Parathyroid adenoma (tissue), 2 donors: ENCODE measurements around the gene RPL29.

Experiments used
- H2AFZ ChIP-seq: fragments of 300-600 bp; sonication (generic); one replicate; pipeline ENCODE4 v1.7.0; 2017; ENCODE audit warnings: antibody characterized with exemption, mild to moderate bottlenecking
- H3K27ac ChIP-seq: fragments of 300-600 bp; sonication (generic); one replicate; pipeline ENCODE4 v1.7.0; 2017
- H3K27me3 ChIP-seq: fragments of 300-600 bp; sonication (generic); one replicate; pipeline ENCODE4 v1.7.0; 2017; ENCODE audit warnings: low read length; ENCODE audit not compliant: control insufficient read depth, insufficient read depth
- H3K36me3 ChIP-seq: fragments of 300-600 bp; sonication (generic); one replicate; pipeline ENCODE4 v1.7.0; 2017; ENCODE audit warnings: low read length; ENCODE audit not compliant: control insufficient read depth, insufficient read depth
- H3K4me1 ChIP-seq: fragments of 300-600 bp; sonication (generic); one replicate; pipeline ENCODE4 v1.7.0; 2017; ENCODE audit warnings: control low read depth
- H3K4me2 ChIP-seq: fragments of 300-600 bp; sonication (generic); one replicate; pipeline ENCODE4 v1.7.0; 2017; ENCODE audit warnings: low read length
- H3K4me3 ChIP-seq: fragments of 300-600 bp; sonication (generic); one replicate; pipeline ENCODE4 v1.7.0; 2017; ENCODE audit warnings: low read depth, low read length
- H3K79me2 ChIP-seq: fragments of 300-600 bp; sonication (generic); one replicate; pipeline ENCODE4 v1.7.0; 2017; ENCODE audit warnings: control low read depth
- H3K9ac ChIP-seq: fragments of 300-600 bp; sonication (generic); one replicate; pipeline ENCODE4 v1.7.0; 2017; ENCODE audit warnings: mild to moderate bottlenecking
- H3K9me3 ChIP-seq: fragments of 300-600 bp; sonication (generic); one replicate; pipeline ENCODE4 v1.7.0; 2017; ENCODE audit warnings: low read length; ENCODE audit not compliant: control insufficient read depth
- CTCF ChIP-seq: fragments of 300-600 bp; sonication (generic); IDR thresholded peaks from one replicate; pipeline ENCODE4 v1.7.0; 2017; ENCODE audit warnings: antibody characterized with exemption, mild to moderate bottlenecking
- donor health status: primary hyperparathyroidism.

The RPL29 gene

GRCh38 chr3:51948016-51948580, 47.6 kb downstream of the RPL29 start:
- no peak overlapping the region for H3K27ac ChIP-seq

GRCh38 chr3:51947215-51947900, 48.3 kb downstream of the RPL29 start:
- Histone ChIP-seq H2AFZ (no peak overlapping the region), H3K27me3 (no peaks in the 10 kb centered on the region), H3K9ac (no peak overlapping the region), H3K79me2 (no peaks in the 10 kb centered on the region), H3K4me3 (no peak overlapping the region), H3K4me1 (peaks cover 12% of the 10 kb centered on the region), H3K4me2 (no peak overlapping the region), H3K9me3 (no peaks in the 10 kb centered on the region), H3K27ac (no peak overlapping the region), H3K36me3 (no peaks in the 10 kb centered on the region)
- no peak for TF ChIP-seq CTCF

More at GRCh38 chr3:51948016-51948580, 47.6 kb downstream of the RPL29 start:
- H3K4me1 ChIP-seq: peaks cover 6% of the 10 kb centered on the region
- no peaks in the 10 kb centered on the region for H3K79me2 ChIP-seq
- H3K27me3 ChIP-seq: no peaks in the 10 kb centered on the region
- no peak for TF ChIP-seq CTCF
- H3K4me3 ChIP-seq: no peak overlapping the region
- no peak overlapping the region for H3K9ac ChIP-seq
- H3K4me2 ChIP-seq: no peak overlapping the region
- H3K36me3 ChIP-seq: no peaks in the 10 kb centered on the region
- H3K9me3 ChIP-seq: no peaks in the 10 kb centered on the region
- H2AFZ ChIP-seq: no peak overlapping the region

GRCh38 chr3:51946796-51947195, 48.9 kb downstream of the RPL29 start:
- no peak overlapping the region for H3K27ac ChIP-seq
- H3K79me2 ChIP-seq: no peaks in the 10 kb centered on the region
- no peak overlapping the region for H3K4me3 ChIP-seq
- H3K4me1 ChIP-seq: peaks cover 12% of the 10 kb centered on the region
- TF ChIP-seq CTCF: no peak
- no peaks in the 10 kb centered on the region for H3K27me3 ChIP-seq
- no peaks in the 10 kb centered on the region for H3K9me3 ChIP-seq
- no peak overlapping the region for H3K9ac ChIP-seq
- no peaks in the 10 kb centered on the region for H3K36me3 ChIP-seq
- no peak overlapping the region for H2AFZ ChIP-seq
- no peak overlapping the region for H3K4me2 ChIP-seq

- TF ChIP-seq CTCF: no peak
- H3K4me3 ChIP-seq: no peak overlapping the region
- H3K36me3 ChIP-seq: no peaks in the 10 kb centered on the region
- H3K27ac ChIP-seq: no peak overlapping the region
- H3K4me1 ChIP-seq: peaks cover 12% of the 10 kb centered on the region
- H3K27me3 ChIP-seq: no peaks in the 10 kb centered on the region
- no peaks in the 10 kb centered on the region for H3K9me3 ChIP-seq
- H3K79me2 ChIP-seq: no peaks in the 10 kb centered on the region
- H3K4me2 ChIP-seq: no peak overlapping the region
- no peak overlapping the region for H2AFZ ChIP-seq
- no peak overlapping the region for H3K9ac ChIP-seq
Observed at GRCh38 chr3:51945926-51946705, 49.6 kb downstream of the RPL29 start.
